ENCODE measurements around the gene PRELID2. TPM values are rescaled to one million over a fixed set of nuclear protein-coding genes. Genes with fewer than 3 reads are reported as not detected.
"Not testable (repeated sequence)": the region's sequence is repeated elsewhere in the genome, so short reads cannot be mapped to it uniquely, and the experiment has no call there.

PRELID2 gene
- total RNA-seq, 1 donor from 2014 or later: 7.7 TPM

DNA sequence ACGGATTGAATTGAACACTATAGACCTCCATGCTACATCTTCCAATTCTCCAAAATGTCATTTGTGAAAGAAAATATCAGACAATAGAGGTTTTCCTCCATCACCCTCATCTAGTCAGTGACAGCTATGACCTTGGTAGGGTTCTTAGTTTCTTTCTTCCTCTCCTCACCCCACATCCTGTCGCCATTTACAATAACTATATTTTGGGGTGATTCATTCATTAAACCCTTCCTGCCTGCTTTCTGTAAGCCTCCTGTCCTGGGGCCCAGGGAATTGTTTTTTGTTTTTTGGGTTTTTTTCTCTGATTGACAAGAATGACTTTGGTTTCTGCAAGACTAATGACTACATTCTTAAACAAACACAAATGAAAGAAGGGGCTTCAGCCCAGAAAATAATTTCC is 82.6 kb downstream of the PRELID2 start:
- no peak for DNase-seq (ENCODE audit: low spot score)

DNA sequence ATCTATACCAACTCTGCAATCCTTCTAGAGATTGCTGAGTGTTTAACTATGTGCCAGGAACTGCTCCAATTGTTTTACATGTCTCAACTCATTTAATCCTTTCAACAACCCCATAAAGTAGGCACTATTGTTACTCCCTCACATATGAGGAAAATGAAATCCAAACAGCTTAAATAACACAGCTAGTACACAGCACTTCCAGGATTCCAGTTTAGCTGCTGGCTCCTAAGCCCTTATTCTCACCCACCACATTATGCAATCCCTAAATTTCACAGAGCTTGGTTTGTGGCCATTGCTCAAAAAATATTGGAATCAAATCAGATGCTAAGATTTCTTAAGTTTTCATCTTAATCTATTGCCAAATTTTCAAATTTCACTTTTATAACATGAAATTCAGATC is 84.9 kb downstream of the PRELID2 start:
- no peak for DNase-seq (ENCODE audit: low spot score)

DNA sequence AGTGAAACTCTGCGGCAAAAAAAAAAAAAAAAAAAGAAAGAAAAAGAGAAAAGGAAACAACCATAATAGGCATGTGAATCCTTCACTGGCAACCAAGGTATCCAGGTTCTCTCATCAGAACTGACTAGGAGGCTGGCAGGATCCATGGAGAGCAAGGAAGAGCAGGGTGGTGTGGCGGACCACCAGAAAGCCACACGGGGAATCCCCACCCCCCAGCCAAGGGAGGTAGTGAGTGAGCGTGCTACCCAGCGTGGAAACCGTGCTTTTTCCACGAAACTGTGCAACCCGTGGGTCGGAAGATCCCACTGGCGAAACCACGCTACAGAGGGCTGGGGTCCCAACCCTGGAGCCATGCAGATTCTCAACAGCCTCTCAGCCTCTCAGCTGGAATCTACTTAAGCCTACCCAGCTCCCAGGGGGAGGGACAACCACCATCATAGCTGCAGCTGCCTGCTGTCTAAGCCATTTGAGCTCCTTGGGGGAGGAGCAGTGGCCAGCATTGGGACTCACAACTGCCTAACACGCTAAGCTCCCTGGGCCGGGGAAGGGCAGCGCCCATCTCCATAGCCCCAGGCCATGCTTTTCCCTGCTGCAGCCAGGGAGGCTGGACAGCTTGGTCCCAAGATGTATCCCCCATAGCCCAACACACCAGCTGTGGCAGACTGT is 91.6 kb downstream of the PRELID2 start:
- DNase-seq (ENCODE audit: low spot score): no peak

DNA sequence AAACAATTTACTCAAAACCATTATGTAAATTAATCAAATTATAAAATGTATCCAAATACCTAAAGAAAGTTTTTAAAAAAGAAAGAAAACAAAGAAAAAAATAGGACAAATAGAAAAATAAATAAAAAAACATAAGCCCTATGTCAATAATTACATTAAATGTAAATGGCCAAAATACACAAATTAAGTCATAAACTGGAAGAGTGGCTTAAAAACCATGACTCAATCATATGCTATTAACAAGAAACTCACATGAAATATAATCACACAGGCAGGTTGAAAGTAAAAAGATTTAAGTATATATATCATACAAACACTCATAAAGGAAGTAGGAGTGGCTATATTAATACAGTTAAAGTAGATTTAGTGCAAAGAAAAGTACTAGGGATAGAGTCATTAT is 95.3 kb downstream of the PRELID2 start:
- DNase-seq (ENCODE audit: low spot score): no peak

DNA sequence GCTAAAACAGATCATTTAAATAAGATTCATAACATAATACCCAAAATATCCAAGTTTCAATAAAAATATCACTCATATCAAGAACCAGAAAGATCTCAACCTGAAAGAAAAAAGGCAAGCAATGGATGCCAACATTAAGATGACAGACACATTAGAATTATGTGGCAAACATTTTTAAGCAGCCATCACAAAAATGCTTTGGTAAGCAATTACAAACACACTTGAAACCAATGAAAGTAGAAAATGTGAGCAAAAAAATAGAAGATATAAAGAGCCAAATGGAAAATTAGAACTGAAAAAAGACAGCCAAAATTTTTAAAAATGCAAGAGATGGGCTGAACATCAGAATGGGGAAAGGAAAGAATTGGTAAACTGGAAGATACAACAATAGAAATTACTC is 96.9 kb downstream of the PRELID2 start:
- DNase-seq (ENCODE audit: low spot score): no peak

DNA sequence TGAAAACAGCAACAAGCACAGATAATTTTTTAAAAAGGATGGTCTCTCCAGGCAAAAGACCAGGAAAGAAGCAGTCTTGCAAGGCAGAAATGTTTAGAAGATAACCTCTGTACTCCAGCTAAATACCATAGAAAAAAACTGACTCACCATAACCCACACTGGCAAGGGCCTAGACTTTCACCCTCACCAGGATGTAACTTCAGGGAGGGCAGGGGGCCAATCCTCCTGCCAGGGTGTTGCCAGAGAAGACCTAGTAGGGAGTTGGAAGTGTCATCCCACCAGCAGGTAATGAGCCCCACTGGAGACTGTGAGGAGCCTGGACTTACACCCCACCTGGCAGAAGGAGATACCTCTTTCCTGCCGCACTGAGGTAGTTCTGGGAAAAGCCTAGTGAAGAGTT is 97.6 kb downstream of the PRELID2 start:
- no peak for DNase-seq (ENCODE audit: low spot score)

DNA sequence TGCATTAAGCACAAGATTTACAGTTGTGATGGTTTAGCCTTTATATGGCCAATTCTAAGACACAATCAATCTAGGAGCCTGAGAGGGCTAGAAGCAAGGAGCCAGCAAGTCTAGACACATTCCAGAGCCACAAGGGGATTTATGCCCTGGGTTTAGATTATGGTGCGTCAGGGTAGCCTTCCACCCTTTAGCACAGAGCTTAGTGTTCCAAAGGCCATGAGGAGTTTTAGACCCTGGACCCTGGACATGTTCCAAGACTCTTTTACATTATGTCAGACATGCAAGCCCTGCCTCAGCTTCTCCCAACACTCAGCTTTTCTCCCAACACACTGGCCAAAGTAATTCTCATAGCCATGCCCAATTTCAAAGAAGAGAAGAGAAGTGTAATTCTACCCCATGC is 105.2 kb downstream of the PRELID2 start:
- not testable (repeated sequence) for DNase-seq (ENCODE audit: low spot score)

DNA sequence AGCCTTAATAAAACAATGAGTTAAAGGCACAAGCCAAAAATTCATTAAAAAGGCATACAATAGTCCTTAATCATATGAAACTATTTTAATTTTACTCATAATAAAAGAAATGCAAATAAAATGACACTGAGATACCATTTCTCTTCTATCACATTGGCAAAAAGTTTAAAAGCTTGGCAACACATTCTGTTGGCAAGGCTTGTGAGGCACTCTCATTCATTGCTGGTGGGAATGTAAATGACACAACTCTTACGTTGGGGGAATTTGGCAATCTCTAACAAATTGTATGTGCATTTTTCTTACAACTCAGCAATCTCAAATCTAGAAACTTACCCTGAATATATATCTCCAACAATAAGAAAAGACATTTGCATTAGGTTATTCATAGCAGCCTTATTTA is 111.6 kb downstream of the PRELID2 start:
- DNase-seq (ENCODE audit: low spot score): no peak

DNA sequence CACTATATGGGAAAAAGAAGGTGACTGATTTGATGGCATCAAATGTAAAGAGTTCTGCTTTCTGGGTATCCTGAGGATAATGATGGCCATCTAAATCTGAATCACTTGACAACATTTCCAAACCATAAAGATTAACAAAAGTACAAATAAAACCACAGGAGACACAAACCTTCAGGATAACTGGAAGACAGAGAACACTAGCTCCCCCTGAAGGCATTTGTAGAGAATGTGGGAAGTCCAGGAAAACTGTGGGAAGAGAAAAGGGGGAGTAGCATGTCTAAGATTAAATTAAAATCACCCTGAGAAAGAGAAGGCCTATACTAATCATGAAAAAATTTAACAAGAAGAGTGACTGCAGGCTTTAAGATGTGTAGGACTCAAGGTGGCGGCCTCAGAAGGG is 116.2 kb downstream of the PRELID2 start:
- DNase-seq (ENCODE audit: low spot score): no peak

DNA sequence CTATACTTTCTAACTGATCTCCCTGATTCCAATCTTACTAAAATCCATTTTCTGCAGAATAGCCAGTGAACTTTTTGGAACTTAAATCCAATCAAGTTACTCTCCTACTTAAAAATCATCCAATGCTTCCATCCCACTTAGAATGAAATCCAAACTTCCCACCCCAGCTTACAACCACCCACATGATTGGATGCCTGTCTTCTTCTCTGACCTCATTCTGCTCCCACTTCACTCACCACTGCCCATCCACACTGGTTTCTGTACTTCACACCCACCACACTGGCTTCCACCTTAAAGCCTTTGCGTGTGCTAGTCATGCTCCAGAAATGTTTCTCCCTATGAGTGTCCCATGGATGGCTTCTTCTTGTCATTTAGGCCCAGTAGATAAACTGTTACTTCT is 119.7 kb downstream of the PRELID2 start:
- no peak for DNase-seq (ENCODE audit: low spot score)

DNA sequence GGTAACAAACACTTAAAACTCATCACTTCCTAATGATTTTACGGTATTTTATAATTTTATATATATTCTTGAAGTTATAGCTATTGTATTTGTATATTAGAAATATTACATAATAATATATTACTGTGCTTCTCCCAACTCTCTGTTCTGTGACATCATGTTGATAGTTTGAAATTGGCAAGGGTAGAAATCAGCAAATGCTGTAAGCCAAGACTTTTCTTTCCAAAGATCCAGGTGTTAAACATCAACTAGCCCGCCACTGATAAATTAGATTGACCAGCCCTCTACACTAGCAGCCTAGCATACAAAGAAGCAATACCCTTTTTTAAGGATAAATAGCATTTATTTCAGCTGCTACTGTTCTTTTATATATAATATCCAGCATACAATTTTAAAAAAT is 122.9 kb downstream of the PRELID2 start:
- no peak for DNase-seq (ENCODE audit: low spot score)

DNA sequence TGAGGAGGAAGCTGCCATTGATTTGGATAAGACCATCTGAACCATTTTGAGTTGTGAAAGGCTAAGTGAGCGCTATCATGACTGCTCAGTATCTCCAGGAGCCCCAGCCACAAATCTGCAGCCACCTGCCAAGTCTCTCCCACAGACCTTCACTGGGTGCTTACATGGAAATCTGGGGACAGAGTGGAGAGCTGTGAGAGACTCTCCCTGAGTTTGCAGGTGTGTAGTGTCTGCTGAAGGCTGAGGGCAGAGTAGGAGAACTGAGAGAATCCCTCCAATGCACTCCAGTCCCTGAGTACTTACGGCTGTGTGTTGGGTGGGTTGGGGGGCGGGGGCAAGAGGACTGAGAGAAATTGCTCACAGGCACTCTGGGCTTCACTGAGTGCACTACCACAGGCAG is 123.7 kb downstream of the PRELID2 start:
- no peak for DNase-seq (ENCODE audit: low spot score)

Other genes with a start within 250 kb of the PRELID2 start
- not detected for gene GRXCR2, start 37.7 kb upstream of the PRELID2 start, total RNA-seq
- 1.6 TPM for gene SH3RF2, start 101.2 kb upstream of the PRELID2 start, total RNA-seq